A673 (cell line): ENCODE measurements around the gene MDK. TPM values are rescaled to one million over a fixed set of nuclear protein-coding genes. Genes with fewer than 3 reads are reported as not detected.

ENCODE experiments used
- BruUV-seq: library from RNA; stranded (reverse); fragments of 400-500 nt; replicated peaks from 2 replicates; lab custom pipeline; 2021; lab: Mats Ljungman, UMichigan
- CTCF ChIA-PET: fragments of 300-600 bp; sonication (Branson Sonifier 250); formaldehyde crosslinking; loops from one replicate; lab custom pipeline; 2022; ENCODE audit warnings: antibody characterized with exemption; lab: Charles Lee
- POLR2A ChIA-PET: fragments of 300-600 bp; sonication (Branson Sonifier 250); formaldehyde crosslinking; loops from one replicate; lab custom pipeline; 2022; ENCODE audit warnings: antibody characterized with exemption; ENCODE audit not compliant: low non-redundant PET; lab: Charles Lee
- DNase-seq: peaks from one replicate; pipeline ENCODE4 v3.0.0-alpha.2; 2015; ENCODE audit warnings: low spot score
- H3K27ac ChIP-seq: fragments of 200-600 bp; sonication (generic); 2 replicates; pipeline ENCODE4 v1.5.1; 2016; ENCODE audit warnings: mixed run types, low read depth, mild to moderate bottlenecking, mixed read lengths, antibody characterized with exemption, low read length; ENCODE audit not compliant: poor library complexity, severe bottlenecking
- H3K27me3 ChIP-seq: fragments of 200-600 bp; sonication (generic); replicated peaks from 2 replicates; pipeline ENCODE4 v1.6.1; 2017; ENCODE audit warnings: mixed run types, low read depth, mild to moderate bottlenecking, mixed read lengths, antibody characterized with exemption, low read length; ENCODE audit not compliant: insufficient read depth, poor library complexity
- H3K36me3 ChIP-seq: fragments of 200-600 bp; sonication (generic); 2 replicates; pipeline ENCODE4 v1.6.1; 2016; ENCODE audit warnings: mixed run types, mild to moderate bottlenecking, mixed read lengths, antibody characterized with exemption, low read length; ENCODE audit not compliant: insufficient read depth, poor library complexity, severe bottlenecking
- H3K4me1 ChIP-seq: fragments of 200-600 bp; sonication (generic); 2 replicates; pipeline ENCODE4 v1.6.1; 2017; ENCODE audit warnings: mixed run types, mild to moderate bottlenecking, mixed read lengths, antibody characterized with exemption, low read length; ENCODE audit not compliant: insufficient read depth, poor library complexity, severe bottlenecking
- H3K4me3 ChIP-seq: fragments of 200-600 bp; sonication (generic); 2 replicates; pipeline ENCODE4 v1.5.1; 2016; ENCODE audit warnings: low read depth, mixed run types, mild to moderate bottlenecking, mixed read lengths, low read length; ENCODE audit not compliant: poor library complexity, severe bottlenecking
- H3K9me3 ChIP-seq: fragments of 200-600 bp; sonication (generic); 2 replicates; pipeline ENCODE4 v1.6.1; 2016; ENCODE audit warnings: mixed run types, low read depth, mild to moderate bottlenecking, mixed read lengths, antibody characterized with exemption, low read length; ENCODE audit not compliant: poor library complexity, severe bottlenecking
- CTCF ChIP-seq: fragments of 300-800, 200-600 bp; sonication (generic); conservative IDR thresholded peaks from 2 replicates; pipeline ENCODE4 v1.5.1; 2017; ENCODE audit warnings: low read depth, mild to moderate bottlenecking, antibody characterized with exemption, low read length, moderate library complexity, mixed read lengths
- EZH2 ChIP-seq: fragments of 200-600 bp; sonication (generic); IDR thresholded peaks from 2 replicates; pipeline ENCODE4 v1.6.1; 2017; ENCODE audit warnings: borderline replicate concordance, low read depth, mild to moderate bottlenecking, mixed read lengths, antibody characterized with exemption, low read length; ENCODE audit not compliant: poor library complexity, severe bottlenecking
- intact Hi-C: fragments of 100-400 bp; cut with micrococcal nuclease; formaldehyde crosslinking; loops from one replicate; pipeline ENCODE4 v1.10.0; 2022; ENCODE audit not compliant: unreplicated experiment
- total RNA-seq: library from RNA; stranded (reverse); gene quantifications from 2 replicates; pipeline ENCODE4 v1.2.3, GENCODE V29; 2021

MDK gene
- total RNA-seq, 1 experiment from 2014 or later = 252 TPM

DNA sequence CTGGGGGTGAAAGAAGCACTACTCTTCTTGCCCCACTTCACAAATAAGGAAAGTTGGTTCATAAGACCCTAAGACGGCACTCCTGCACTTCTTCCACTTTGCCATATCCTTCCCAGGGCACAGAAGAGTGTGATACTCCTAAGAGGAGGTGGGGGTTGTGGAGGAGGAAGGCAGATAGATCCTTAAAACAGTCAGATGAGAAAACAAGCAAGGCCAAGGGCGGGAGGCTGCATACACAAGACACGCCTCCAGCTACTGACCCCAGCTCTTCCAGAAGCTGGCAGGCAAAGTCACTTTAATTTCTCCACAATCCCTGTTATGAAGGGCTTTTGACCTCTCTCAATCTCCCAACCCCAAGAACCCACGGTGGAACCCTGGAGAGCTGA, 11.8 kb downstream of the MDK start:
- Histone ChIP-seq H3K27me3 (peaks cover 41% of the 10 kb centered on the region), H3K9me3 (no peaks in the 10 kb centered on the region), H3K36me3 (peaks cover 14% of the 10 kb centered on the region), H3K27ac (no peak overlapping the region), H3K4me3 (peak overlapping the region; percentile 51), H3K4me1 (peaks cover 39% of the 10 kb centered on the region)
- TF ChIP-seq CTCF = no peak; the same call in 1 of the 2 replicates
- TF ChIP-seq EZH2 = no peak
- BruUV-seq = no TSS peak
- ChIA-PET POLR2A (no interaction called here), CTCF (interaction anchor here (0.9 to 2.3 kb wide), 4 partner anchors 9 to 156 kb away, joined by 3 to 8 read pairs (median 4); no protein-coding TSS in a partner anchor)
- intact Hi-C loops = no loop called here
- DNase-seq = no peak

GRCh38 chr11:46393759-46394158, 12.3 kb downstream of the MDK start:
- ChIA-PET POLR2A (no interaction called here), CTCF (no interaction called here)
- H3K27ac ChIP-seq = no peak overlapping the region
- H3K27me3 ChIP-seq = peaks cover 36% of the 10 kb centered on the region
- intact Hi-C loops = no loop called here
- TF ChIP-seq EZH2 (no peak), CTCF (no peak)
- H3K4me3 ChIP-seq = no peak overlapping the region
- BruUV-seq = no TSS peak
- peaks cover 36% of the 10 kb centered on the region for H3K4me1 ChIP-seq
- no peak for DNase-seq
- peaks cover 14% of the 10 kb centered on the region for H3K36me3 ChIP-seq
- no peaks in the 10 kb centered on the region for H3K9me3 ChIP-seq

- TF ChIP-seq EZH2 = no peak
- TF ChIP-seq CTCF = no peak
- DNase-seq = no peak
- Histone ChIP-seq H3K4me3 (no peak overlapping the region), H3K4me1 (peaks cover 5% of the 10 kb centered on the region), H3K36me3 (peaks cover 14% of the 10 kb centered on the region), H3K27me3 (no peaks in the 10 kb centered on the region), H3K27ac (no peak overlapping the region), H3K9me3 (no peaks in the 10 kb centered on the region)
- ChIA-PET POLR2A (no interaction called here), CTCF (no interaction called here)
- intact Hi-C loops = no loop called here
- no TSS peak for BruUV-seq
Observed at GRCh38 chr11:46397526-46397925, 16.1 kb downstream of the MDK start.
